ENCODE measurements around the gene NR1H4. TPM values are rescaled to one million over a fixed set of nuclear protein-coding genes. Genes with fewer than 3 reads are reported as not detected.
"Not testable (repeated sequence)": the region's sequence is repeated elsewhere in the genome, so short reads cannot be mapped to it uniquely, and the experiment has no call there.

NR1H4 gene
- total RNA-seq, 1 experiment from 2014 or later, result 0.05 TPM

DNA sequence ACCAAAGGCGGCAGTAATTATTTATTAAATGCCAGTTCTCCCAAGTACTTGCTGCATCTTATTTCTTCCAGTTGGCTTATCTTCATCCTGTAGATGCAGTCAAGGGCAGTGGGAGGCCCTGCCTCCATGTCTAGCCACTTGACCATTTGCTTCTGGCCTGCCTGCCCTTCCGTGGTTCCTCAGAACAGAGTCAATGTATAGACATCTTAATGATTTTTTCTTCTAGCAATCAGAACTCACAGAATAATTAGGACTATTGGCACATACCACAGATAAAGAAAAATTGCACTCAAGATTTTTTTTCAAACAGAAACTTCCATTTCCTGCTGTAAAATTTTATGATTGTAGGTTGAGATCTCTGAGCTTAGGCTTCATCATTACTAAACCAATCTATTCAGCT is 20.9 kb downstream of the NR1H4 start:
- in situ Hi-C loops (cut with HindIII; ENCODE audit: low pct_unique_long_range_greater_than_20kb, low sequenced_read_pairs), result no loop called here

DNA sequence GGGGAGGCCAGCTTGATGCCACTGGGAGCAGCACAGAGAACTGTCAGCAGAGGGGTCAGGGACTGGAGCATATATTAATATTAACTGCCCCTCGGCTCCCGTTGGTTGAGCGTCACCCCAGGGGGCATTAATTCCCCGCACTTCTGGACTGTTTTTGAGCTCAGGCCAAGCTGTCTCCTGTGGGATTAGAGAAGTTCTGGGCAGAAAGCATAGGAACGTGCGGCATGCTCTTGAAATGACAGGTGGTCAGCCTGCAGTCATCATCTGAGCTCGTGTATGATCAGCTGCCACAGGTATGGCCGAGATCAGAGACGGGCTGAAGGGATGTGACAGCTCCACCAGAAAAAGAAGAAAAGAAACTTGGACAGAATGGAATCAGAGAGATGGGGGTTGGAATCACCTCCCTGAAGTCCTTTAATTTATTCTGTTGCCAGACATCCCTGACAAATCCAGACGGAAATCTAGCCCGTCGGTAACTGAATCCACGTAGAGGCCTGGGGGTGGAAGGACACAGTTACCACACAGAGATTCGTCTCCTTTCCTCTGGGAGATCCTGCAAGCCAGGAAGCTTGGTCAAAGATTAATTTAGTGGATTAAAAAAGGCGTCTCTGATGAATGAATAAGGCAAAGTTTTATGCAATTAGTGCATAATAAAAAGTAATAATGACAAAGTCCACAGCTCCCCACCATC is 23.6 kb downstream of the NR1H4 start:
- in situ Hi-C loops (cut with HindIII; ENCODE audit: low pct_unique_long_range_greater_than_20kb, low sequenced_read_pairs), result no loop called here
- DNase-seq (ENCODE audit: low read depth, low spot score), result no peak

More for the DNA sequence above, 20.9 kb downstream of the NR1H4 start:
- DNase-seq (ENCODE audit: low read depth, low spot score), result no peak

DNA sequence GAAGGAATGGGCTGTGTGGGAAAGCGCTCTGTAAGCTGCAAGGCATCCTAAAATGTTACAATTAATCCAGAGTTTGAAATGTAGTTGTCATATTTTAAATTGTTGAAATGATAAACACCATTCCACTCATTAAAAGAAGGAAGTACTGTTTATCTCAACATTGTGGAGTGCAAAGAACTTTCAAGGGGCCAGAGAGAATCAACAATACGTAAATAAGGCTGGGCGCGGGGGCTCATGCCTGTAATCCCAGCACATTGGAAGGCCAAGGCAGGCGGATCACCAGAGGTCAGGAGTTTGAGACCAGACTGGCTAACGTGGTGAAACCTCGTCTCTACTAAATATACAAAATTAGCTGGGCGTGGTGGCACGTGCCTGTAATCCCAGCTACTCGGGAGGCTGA is 24.5 kb downstream of the NR1H4 start:
- no peak for DNase-seq (ENCODE audit: low read depth, low spot score)
- in situ Hi-C loops (cut with HindIII; ENCODE audit: low pct_unique_long_range_greater_than_20kb, low sequenced_read_pairs), result no loop called here

DNA sequence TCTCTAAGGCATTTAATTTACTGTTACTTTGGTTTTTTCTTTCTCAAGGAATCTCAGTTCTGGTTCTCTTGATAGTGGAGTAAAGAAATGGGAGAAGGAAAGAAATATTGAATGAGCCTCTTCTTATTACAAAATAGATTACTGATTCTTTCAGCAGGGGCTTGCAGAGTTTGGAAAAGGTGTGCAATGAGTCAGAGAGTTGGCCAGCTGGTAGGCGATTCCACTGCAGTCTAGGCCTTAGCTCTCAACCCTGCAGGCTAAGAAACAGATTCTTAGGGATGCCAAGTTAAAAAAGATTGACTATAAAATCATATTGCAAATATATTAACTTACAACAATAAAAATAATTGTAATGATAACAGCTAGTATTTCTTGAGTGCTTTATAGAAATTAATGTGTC is 25.8 kb downstream of the NR1H4 start:
- in situ Hi-C loops (cut with HindIII; ENCODE audit: low pct_unique_long_range_greater_than_20kb, low sequenced_read_pairs), result no loop called here
- DNase-seq (ENCODE audit: low read depth, low spot score), result no peak

DNA sequence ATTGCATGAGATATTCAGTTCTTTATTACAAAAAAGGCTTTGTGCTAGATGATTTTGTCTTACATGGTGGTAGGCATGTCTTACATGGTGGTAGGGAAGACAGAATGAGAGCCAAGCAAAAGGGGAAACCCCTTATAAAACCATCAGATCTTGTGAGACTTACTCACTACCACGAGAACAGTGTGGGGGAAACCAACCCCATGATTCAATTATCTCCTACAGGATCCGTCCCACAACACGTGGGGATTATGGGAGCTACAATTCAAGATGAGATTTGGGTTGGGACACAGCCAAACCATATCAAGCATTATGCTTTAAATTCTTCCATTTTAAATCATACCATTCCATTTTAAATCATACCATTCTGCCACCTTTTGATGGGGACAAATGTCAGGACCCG is 29.1 kb downstream of the NR1H4 start:
- in situ Hi-C loops (cut with HindIII; ENCODE audit: low pct_unique_long_range_greater_than_20kb, low sequenced_read_pairs); DNase-seq (ENCODE audit: low read depth, low spot score): not testable (repeated sequence)

DNA sequence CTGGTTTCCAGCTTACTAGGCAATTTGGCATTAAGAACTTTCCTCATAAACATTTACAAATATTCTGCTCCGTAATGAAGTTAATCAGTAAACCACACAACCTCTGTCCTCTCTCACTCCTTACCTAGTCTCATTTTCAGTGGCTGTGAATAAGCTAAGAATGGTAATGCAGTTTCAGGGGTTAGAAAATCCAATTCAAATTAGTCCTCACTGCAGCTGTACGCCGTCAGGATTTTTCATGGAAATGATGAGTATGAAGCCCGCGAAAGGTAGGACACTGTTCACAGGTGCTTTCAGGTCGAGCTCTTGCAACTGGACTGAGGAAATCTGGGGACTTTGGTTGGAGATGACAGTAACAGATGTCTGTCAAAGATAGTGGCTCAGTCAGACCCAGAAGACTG is 29.6 kb downstream of the NR1H4 start:
- in situ Hi-C loops (cut with HindIII; ENCODE audit: low pct_unique_long_range_greater_than_20kb, low sequenced_read_pairs), result no loop called here
- no peak for DNase-seq (ENCODE audit: low read depth, low spot score)

DNA sequence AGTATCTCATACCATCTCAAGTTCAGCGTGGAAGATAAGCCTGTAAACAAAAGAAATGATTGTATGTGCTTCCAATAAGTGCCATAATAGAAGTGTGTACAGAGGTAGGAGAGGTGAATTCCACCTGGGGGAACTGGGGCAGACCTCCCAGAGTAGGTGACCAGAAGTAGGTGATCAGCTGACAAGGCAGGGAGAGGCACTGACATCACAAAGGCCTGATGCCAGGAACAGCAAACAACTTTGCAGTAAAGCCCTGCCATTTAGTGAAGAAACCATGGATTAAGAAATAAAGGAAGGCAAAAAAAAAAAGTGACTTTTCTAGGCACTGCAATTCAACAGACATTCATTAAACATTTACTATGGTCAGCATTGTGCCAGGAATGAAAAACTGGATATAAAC is 31.1 kb downstream of the NR1H4 start:
- no peak for DNase-seq (ENCODE audit: low read depth, low spot score)
- in situ Hi-C loops (cut with HindIII; ENCODE audit: low pct_unique_long_range_greater_than_20kb, low sequenced_read_pairs), result no loop called here

DNA sequence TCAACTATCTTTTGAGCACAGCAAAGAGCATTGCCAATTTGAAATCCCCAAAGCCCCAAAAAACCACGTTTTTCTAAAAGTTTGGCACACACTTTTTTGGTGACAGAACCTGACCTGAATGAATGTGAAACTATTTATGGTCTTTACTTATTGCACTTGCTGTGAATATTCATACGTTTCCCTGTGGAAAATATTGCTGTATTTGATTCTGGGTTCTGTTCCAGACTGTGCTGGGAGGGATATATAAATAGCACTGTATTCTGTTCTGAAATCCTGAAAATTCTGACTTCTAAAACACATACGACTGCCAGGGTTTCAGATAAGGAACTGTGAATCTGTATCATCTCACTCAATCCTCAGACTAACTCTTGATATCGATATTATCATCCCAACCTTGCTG is 35.1 kb downstream of the NR1H4 start:
- DNase-seq (ENCODE audit: low read depth, low spot score), result no peak
- in situ Hi-C loops (cut with HindIII; ENCODE audit: low pct_unique_long_range_greater_than_20kb, low sequenced_read_pairs), result no loop called here

DNA sequence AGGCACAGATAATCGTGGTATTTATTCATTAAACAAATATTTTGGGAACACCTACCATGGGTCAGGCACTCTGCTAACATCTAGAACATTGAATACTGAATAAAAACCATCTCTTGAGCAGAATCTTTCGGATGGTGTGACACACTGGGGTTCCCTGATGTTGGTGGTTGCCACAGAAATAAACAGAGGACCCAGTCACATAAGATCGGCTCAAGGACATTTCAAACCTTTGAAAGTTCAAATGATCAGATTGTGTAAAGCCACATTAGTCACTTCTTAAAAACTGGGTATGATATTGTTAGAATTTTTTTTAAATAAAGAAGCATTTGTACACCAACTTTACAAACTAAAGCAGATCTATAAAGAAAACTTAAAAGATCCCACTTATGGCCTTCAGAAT is 39.0 kb downstream of the NR1H4 start:
- DNase-seq (ENCODE audit: low read depth, low spot score), result no peak
- in situ Hi-C loops (cut with HindIII; ENCODE audit: low pct_unique_long_range_greater_than_20kb, low sequenced_read_pairs), result no loop called here

DNA sequence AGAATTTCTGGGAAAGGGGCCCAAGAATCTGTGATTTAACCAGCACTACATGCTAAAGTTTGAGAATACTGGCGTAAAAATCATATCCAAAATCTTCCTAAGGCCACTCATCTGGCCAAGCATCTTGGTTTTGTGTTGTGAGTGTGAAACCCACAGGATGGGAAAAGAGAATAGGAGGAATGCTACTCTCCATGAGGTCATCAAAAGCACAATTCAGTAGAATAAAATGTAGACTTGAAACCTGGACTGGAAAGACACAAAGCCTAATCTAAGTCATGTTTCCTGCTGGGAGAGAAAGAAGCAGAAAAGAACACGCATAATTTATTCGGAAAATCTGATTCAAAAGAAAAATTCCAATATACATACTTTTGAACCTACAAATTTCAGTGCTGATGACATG is 42.3 kb downstream of the NR1H4 start:
- in situ Hi-C loops (cut with HindIII; ENCODE audit: low pct_unique_long_range_greater_than_20kb, low sequenced_read_pairs), result no loop called here
- no peak for DNase-seq (ENCODE audit: low read depth, low spot score)

DNA sequence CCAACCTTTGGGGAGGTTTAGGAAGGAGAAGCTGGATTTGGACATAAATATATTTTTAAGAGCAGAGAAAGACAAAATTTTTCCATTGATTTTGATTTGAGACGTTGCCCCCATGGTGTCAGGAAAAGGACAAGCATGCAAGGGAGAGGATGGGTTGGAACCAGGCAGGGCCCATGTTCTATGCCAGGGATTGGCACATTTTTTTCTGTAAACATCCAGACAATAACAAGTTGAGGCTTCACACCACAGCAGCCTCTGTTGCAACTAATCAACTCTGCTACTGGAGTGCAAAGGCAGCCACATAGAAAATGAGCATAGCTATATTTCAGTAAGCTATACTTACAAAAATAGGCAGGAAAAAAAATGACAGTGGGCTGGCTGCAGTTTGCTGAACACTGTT is 44.7 kb downstream of the NR1H4 start:
- DNase-seq (ENCODE audit: low read depth, low spot score), result no peak
- in situ Hi-C loops (cut with HindIII; ENCODE audit: low pct_unique_long_range_greater_than_20kb, low sequenced_read_pairs), result no loop called here

DNA sequence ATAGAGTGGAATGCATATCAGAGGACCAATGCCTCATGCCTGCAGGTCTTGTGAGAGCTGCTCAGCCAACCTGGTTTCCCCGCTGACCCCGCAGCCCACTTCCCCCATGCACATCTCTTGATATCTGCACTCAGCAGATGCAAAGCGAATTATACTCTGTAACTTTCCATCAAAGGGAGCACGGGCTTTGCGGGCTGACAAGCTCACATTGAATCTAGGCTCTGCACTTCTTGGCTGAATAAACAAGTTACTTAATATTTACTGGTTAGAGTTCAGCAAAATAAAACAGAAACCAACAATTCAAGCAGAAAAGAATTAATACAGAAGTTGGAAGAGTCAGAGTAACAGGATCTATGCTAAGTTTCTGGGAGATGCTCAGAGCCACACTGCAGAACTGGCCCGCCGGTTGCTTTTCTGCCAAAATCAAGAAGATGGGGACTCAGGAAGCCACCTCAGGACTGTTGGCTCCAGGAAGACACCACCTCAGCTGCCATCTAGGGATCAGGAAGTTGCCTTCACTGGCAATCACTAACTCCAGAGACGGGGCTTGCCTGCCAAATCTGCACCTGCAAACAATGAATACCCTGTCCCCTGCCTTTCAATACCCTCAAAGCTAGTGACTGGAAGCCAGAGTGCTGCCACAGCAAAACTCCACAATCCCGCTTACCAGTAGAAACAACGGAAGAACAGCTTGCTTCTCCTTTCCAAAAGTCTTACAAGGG is 46.5 kb downstream of the NR1H4 start:
- in situ Hi-C loops (cut with HindIII; ENCODE audit: low pct_unique_long_range_greater_than_20kb, low sequenced_read_pairs), result no loop called here
- no peak for DNase-seq (ENCODE audit: low read depth, low spot score)

DNA sequence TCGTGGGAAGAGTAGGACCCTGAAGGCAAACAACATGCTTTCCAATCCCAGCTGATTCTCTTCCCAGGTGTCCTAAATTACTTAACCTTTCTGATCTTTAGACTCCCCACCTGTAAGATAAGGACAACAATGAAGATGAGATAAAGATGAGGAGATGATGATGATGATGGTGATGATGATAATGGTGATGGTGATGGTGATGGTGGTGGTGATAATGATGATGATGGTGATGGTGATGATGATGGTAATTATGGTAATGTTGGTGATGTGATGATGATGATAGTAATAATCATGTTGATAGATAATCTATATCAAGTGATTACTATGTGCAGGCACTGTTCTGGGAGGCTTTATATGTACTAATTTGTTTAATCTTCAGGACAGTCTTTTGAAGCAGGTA is 48.3 kb downstream of the NR1H4 start:
- no peak for DNase-seq (ENCODE audit: low read depth, low spot score)
- in situ Hi-C loops (cut with HindIII; ENCODE audit: low pct_unique_long_range_greater_than_20kb, low sequenced_read_pairs), result no loop called here

DNA sequence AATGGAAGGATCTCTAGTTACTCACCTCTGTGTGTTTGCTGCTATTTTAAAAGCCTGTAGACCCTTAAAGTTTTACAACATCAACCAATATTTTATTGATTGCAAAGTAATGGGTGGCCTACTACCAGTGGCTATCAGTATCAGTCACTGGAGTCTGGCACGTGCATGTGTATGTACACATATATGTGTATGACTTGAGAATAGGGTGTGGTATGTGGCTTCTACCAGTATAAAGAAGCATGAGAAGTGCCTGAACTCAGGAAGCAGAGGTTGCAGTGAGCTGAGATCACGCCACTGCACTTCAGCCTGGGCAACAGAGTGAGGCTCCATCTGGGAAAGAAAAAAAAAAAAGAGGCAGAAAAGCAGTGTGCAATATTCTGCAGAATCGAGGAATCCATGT is 54.4 kb downstream of the NR1H4 start:
- in situ Hi-C loops (cut with HindIII; ENCODE audit: low pct_unique_long_range_greater_than_20kb, low sequenced_read_pairs), result no loop called here
- no peak for DNase-seq (ENCODE audit: low read depth, low spot score)

DNA sequence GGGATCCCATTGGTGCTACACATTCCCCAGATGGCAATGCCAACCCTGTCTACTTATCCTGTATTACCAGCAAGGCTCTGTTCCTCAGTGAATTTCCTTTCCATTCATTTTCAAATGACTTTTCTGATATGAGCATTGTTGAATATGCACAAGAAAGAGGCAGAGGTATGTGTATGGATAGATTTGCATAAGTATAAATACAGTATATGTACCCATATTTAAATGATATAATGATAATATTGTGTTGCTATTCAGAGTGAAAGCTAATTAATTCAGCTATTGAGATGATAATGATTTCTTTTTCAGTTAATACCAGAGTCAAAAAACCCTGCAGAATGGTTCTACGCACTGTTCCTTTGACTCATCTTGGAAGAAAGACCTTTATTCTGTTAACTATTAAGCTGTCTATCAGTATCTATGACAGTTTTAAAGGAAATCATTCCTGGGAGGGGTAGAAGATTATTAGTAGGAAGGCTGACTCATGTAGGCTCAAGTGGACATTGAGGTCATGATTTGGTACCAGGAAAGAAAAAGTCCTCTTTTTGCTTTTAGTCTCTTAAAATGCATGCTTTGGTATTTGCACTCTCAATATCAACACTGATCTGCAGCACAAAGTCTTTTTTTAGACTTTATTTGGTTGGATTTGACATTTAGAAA is 54.9 kb downstream of the NR1H4 start:
- in situ Hi-C loops (cut with HindIII; ENCODE audit: low pct_unique_long_range_greater_than_20kb, low sequenced_read_pairs), result no loop called here
- DNase-seq (ENCODE audit: low read depth, low spot score), result no peak

DNA sequence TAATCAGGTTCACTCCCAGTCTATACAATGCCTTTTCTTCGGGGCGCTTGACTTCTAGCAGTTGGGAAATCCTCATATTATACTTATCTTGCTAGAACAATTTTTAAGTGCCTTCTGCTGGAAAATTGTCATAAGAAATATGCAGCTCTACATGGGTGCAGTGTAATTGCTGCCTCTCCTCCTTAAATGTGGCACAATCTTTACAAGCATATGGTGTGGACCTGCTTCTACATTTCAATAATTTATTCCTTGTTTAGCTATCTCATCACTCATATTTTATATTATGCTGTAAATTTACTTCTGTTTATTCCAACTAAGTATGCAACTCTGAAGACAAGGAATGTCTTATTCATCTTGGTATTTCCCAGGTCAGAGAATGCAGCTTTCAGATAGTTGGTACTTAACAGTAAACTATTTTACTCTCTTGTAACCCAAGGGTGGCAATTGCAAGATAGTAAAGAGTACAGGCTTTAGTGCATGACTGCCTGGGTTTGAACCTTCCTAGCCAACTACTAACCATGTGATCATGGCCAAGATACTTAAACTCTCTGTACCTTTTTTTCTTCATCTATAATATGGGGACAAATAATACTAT is 56.2 kb downstream of the NR1H4 start:
- DNase-seq (ENCODE audit: low read depth, low spot score), result no peak
- in situ Hi-C loops (cut with HindIII; ENCODE audit: low pct_unique_long_range_greater_than_20kb, low sequenced_read_pairs), result no loop called here

DNA sequence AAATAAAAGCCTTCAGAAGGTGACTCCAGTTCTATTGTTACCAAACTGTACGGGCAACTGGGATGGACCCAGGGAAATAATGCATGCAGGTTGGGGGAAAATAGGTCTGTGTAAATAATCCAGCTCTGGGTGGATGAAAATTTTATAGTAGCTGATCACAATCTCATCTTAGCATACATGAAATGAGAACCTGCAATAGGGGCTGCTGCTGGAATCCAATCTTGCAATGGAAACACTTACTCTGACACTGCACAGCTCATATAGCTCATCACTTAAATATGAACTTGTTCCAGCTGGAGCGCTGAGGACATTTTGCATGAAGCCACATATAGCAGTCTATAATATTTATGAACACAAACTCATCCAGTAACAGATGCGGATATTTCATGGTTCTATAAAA is 59.7 kb downstream of the NR1H4 start:
- DNase-seq (ENCODE audit: low read depth, low spot score), result no peak
- in situ Hi-C loops (cut with HindIII; ENCODE audit: low pct_unique_long_range_greater_than_20kb, low sequenced_read_pairs), result no loop called here

DNA sequence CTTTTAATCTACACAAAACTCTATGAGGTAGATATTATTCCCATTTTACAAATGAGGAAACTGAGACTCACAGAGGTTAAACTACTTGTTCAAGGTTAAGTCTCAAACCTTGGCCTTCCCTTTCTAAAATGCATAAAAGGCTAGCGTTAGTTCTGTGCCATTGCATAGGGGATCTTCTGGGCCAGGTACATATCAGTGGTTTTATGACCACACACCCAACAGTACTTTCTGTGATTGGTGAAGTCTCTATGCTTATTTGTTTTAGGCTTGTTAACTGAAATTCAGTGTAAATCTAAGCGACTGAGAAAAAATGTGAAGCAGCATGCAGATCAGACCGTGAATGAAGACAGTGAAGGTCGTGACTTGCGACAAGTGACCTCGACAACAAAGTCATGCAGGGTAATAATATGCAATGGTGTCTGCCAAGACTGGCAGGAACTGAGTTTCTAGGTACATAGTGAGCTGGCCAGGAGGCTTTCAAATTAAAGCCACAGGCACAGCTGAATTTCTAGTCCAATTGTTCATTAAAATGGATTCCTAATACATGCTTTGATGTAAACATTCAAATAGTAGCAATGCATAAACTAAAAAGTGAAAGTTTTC is 61.1 kb downstream of the NR1H4 start:
- no peak for DNase-seq (ENCODE audit: low read depth, low spot score)
- in situ Hi-C loops (cut with HindIII; ENCODE audit: low pct_unique_long_range_greater_than_20kb, low sequenced_read_pairs), result no loop called here
